GM19397 (cell line): ENCODE results near the gene ESPNL.

Experiments used
- ATAC-seq: cut with Tn5 transposase; IDR thresholded peaks from one replicate; pipeline ENCODE4 v1.9.1; 2021; ENCODE audit warnings: mild to moderate bottlenecking, moderate library complexity; ENCODE audit not compliant: unreplicated experiment

ESPNL gene

DNA sequence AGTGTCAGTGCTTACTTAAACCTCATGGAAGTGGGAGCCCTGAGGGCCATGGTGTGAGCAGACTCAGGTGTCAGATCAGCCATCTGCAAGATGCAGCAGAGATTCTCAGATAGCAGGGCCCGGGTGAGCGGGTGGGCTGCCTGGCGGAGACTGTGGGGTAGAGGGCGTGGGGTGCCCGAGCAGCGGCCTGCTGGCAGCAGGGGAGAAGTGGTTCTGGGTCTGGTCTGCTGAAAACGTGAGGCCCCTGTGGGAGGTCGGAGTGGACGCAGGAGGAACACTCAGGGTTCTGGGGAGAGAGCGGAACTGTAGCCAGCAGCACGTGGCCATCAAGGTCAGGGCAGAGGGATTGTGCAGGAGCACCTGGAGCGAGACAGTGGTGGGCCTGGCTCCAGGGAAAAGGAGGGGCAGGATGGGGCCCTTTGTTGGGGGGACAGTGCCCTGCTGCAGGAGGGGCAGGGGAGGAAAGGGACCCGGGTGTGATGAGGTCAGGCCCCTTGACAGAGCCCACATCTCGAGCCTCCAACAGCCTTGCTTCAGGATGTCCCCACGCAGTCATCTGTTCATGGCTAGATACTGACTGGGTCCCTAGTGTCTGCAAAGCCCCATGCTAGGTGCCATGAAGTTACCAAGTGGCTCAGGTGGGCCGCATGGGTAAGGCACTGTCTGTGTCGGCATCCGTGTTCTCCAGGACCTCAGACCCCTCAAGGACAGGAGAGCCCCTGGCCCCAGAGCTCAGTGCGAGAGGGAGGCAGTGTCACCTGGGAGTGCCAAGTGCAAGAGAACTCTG, 2.7 kb upstream of the ESPNL start:
- no peak for ATAC-seq

DNA sequence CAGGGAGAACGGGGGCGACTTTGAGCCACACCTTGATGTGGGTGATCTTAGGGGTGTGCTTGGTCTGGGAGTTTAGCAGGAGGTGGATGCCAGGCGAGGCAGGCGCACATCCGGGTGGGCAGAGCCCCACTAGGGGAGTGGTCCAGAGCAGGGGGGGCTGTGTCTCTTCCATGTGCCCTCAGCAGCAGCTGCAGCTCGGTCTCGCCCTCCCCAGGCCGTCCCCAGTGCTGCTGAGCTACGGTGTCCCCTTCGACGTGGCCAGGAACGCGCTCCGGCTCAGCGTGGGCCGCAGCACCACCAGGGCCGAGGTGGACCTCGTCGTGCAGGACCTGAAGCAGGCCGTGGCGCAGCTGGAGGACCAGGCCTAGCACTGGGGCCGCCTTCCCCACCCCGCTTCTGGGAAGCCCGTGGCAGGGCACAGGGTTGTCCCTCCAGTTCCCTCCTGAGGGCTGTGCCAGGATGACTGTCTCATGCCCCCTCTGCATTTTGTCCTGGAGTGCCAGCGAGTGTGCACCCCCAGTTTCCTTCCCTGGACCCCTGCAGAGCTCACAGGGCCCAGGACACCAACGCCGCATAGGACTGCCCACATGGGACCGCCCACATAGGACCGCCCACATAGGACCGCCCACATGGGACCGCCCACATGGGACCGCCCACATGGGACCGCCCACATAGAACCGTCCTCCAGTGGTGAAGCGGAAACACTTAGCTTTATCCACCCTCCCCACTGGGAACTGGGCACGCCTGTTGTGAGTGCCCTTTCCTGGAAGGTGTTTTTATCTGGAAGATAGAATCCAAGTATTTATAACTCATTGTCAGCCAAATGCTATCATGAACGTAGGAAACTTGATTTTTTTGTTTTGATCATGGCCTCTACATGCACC, 1.9 kb upstream of the ESPNL start:
- ATAC-seq, result no peak

DNA sequence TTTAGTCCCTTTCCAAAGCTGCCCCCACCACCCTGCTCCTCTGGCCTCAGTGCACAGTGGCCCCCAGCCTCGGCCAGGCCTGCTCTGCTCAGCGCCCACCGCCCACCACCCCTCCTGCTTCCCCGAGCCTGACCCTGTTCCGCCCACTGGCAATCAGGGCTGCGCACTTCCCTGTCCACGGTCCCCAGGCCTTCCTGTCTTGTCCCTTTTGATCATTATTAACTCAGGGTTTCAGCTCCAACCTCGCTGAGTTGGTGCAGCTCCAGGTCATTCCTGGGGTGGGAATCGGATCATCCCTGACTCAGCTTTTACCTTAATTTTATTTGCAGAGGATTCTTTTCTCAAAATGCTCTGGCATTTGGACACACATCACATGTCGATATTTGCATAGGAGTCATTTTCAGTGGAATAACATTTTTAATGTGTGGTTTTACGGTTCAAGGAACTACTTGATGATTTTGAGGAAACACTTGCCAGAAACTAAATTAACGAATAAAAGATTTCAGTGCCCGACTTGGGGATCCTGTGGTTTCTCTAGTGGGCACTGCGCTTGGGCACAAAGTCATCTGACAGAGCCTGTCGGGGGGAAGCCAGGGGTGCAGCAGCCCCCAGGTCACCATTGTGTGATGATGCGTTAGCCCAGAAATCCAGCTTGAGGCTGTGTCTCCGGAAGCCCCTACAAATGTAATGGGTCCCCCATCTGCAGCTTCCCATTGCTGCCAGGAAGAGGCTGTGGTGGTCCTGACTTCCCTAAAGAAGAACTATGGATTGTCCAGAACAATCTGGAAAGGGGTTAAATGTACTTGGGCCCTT, 1.0 kb upstream of the ESPNL start:
- ATAC-seq, result no peak

DNA sequence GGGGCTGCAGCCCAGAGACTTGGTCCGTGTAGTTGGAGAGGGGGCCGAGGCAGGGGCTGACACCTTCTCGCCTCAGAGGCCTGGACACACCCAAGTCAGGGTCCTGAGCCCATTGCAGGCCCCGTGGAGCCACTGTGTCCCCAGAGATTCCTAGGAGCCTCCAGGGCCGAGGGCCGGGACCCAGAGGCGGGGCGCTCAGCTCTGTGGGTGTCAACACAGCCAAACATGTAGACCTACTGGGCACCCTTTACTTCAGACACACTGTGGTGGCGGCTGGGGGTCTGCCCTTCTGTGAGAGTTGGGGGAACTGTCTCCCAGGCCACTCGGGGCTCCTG, 459 bp upstream of the ESPNL start:
- no peak for ATAC-seq

DNA sequence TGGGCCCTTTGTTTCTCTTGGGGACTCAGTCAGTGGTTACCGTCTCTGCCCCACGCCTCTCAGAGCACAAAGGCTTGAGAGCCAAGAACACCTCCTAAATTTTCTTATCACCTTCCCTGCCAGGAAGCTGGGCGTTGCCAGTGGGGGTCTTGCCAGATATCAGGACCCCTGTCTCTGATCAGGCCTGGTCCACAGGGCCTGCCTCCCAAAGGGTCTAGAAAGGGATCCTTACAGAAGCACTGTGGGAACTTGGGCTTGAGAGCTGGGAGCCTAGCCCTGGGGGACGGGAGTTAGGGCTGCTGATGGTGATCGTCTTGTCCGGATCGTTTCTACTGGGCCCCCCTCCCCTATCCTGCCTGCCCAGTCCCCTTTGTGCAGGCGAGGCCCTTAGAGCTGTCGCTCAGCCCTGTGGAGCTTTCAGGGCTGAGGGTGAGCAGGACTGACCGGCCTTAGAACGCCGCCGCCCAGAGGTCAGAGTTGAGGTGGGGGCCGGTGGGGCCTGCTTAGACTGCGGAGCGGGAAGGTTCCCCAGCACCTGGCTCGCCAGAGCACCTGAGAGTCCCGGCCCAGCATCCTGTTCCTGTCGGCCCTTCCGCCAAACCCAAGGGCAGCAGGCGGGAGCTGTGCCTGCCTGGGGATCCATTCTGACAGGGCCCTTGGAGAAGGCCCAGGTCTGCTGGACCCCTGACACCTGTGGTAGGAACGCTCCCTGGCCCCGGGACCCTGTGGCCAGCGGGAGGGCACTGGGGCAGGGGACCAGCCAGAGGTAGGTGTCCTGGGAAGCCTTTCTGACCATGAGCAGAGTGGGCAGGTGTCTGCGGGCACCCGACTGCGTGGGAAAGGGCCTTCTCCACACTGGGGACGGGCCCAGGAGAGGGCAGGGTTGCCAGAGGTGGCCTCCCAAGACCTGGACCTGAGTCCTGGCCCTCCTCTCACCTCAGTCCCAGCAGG, 956 bp downstream of the ESPNL start:
- ATAC-seq, result no peak

DNA sequence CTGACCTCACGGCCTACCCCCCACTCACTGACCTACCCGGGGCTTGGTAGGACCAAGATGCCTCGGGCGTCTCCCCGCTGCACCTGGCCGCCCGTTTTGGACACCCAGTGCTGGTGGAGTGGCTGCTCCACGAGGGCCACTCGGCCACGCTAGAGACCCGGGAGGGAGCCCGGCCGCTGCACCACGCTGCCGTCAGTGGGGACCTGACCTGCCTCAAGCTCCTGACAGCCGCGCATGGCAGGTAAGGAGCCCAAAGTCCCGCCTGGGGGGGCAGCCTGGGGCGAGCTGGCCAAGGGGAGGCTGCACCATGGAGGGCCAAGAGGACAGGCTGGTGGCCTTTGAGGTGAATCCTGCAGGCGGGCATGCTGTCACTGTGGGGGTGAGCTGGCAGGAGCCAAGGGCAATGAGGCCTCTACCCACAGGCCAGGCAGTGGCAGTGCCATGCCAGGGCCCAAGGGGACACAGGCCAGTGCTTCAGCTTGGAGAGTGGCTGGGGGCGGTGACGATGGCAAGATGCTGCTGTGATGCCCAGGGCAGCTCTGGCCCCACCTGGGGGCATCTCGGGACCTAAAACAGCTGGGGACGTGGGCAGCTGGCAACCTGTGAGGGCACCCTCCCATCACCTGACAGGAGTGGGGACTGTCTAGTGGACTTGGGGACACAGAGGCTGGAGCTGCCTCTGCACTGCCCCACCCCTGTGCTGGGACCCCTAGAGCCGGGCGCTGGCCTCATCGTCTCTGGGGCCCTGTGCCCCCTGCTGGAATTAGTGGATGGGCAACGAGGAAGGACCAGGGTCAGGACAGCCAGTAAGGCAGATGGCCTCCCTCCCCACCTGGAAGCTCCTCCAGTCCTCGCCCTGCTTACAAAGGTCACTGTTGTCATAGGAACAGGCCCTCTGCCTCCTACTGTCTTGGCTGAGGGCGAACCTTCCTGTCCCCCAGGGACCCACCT, 2.0 kb downstream of the ESPNL start:
- ATAC-seq, result no peak

DNA sequence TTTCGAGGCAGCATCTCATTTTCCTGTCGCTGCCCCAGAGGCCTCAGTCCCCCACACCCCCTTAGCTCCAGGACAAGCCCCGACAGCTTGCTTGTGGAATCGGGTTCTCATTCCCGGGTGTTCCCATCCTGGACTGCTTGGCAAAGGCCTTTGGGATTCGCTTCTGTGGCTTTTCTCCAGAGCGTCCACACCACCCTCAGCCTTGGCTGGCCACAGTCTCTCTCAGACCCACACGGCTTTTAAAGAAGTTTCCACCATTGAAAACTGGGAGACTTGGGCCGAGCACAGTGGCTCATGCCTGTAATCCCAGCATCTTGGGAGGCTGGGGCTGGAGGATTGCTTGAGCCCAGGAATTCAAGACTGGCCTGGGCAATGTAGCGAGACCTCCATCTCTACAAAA, 2.7 kb downstream of the ESPNL start:
- no peak for ATAC-seq

DNA sequence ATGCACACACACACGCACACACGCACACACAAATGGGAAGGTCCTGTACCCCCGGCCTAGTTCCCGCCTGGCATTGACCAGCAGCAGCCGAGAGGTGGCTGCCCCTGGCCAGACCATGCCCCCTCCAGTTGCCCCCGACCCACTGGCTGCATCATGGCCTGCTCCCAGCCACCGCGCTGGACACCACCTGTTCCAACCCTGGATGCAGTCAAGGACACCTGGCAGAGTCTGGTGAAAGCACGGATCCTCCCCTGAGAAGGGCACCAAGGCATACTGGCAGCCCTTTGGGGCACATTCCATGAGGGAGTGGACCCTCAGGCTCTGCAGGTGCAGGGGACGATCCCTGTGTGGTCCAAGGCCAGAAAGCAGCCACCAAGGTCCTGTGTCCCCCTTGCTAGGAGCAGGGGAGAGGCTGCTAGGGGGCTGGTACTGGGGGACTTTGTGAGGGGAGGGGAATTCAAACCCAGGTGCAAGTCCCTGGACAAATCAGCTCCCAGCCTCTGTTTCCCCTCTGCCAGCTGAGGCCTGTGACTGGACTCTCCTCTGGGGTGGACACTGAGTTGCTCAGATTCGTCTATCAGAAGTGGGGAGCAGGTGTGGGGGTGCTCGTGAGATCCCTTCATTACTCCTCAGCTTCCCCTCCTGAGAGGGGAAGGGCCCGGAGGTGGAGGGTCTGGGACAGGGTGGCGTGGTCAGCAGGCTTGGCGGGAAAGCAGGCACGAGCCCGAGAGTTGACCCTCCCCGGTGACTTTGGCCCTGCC, 3.5 kb downstream of the ESPNL start:
- ATAC-seq, result no peak

DNA sequence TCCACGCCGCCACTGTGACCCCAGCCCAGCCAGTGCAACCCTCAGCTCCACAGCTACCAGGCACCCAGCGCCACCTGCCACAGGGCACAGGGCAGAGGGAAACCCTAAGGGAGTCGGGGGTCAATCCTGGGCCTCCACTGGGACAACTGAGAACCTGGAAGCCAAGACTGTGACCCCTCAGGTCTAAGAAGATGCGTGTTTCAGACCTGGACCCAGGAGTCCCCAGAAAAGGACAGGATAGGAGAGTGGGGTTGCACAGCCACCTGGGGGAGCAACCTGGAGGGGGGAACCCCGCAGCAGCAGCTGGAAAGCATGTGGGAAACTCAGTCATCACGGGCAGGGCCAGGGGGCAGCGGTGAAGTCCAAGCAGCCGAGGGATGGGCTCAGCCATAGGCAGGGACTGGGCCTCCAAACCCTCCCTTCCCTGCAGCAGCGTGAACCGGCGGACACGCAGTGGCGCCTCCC, 4.1 kb downstream of the ESPNL start:
- ATAC-seq, result no peak

DNA sequence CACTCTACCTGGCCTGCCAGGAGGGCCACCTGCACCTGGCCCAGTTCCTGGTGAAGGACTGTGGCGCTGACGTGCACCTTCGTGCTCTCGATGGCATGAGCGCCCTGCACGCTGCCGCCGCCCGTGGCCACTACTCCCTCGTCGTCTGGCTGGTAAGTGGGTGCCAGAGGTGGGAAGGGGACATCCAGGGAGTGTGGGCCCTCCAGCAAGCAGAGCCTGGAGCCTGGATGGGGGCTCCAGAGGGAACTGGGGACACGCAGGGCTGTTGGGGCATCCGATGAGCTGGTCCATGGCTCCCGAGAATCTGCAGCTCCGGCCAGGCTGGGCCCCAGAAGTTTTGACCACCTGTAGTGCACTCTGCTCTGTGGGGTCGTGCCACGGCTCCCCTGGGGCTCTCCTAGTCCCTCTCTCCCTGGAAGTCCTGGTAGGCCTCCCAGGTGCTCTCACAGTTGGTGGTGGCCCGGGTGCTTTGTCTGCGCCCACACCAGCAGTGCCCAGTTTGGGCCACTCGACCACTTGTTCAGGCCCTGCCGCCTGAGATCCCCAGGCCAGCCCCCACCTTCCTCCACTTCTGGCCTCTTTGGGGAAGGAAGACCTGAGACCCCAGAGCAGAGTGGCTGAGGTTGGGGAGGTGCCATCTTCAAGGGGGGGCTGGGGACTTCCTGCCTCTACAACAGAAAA, 4.7 kb downstream of the ESPNL start:
- ATAC-seq, result no peak

DNA sequence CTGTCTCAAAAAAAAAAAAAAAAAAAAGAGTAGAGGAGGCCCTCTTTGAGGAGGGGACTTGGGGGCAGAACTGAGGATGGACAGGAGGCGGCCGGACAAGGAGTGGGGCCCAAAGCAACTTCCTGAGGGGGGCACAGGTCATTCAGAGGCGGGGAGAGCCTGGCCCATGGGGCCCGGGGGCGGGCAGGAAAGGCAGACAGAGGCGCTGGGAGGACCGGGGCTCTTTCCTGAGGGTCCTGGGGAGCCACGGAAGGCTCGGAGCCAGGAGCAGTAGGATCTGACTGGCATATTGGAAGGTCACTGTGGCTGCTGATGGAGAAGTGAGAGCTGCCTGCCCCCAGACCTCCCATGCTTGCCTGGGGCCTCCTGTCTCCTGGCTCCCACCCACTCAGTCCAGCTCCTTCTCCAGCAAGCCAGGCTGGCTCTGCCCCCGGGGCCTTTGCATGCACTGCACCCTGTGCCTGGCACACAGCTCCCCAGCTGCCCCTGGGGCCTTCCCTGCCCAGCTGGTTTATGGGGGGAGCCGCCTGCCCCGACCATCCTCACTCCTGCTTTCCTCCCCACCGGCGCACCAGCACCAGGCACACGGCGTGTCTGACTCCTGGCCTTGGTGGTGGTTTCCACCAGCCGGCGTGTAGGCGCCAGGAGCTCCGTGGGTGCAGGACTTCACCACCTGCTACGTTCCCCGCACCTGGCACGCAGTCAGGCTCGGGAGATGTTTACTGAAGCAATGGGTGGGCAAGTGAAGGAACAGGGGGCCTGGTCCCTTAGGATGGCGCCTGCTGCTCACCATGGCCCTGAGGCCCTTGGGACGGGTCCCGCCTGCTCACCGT, 5.6 kb downstream of the ESPNL start:
- no peak for ATAC-seq

DNA sequence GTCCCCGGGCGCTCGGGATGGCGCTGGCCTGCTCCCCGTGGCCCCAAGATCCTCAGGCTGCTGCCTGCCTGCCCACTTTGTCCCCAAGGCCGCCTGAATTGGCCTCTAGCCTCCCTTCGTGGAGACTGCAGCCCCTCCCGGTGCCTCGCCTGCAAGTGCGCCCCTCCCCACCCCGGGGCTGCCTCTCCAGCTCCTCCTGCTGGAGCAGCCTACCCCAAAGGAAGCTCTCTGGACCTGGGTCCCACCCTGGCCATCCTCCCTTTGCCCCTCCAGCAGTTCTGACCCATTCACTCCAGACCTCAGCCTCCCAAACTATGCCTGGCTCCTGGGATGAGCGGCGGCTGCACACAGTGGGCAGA, 6.2 kb downstream of the ESPNL start:
- no peak for ATAC-seq

DNA sequence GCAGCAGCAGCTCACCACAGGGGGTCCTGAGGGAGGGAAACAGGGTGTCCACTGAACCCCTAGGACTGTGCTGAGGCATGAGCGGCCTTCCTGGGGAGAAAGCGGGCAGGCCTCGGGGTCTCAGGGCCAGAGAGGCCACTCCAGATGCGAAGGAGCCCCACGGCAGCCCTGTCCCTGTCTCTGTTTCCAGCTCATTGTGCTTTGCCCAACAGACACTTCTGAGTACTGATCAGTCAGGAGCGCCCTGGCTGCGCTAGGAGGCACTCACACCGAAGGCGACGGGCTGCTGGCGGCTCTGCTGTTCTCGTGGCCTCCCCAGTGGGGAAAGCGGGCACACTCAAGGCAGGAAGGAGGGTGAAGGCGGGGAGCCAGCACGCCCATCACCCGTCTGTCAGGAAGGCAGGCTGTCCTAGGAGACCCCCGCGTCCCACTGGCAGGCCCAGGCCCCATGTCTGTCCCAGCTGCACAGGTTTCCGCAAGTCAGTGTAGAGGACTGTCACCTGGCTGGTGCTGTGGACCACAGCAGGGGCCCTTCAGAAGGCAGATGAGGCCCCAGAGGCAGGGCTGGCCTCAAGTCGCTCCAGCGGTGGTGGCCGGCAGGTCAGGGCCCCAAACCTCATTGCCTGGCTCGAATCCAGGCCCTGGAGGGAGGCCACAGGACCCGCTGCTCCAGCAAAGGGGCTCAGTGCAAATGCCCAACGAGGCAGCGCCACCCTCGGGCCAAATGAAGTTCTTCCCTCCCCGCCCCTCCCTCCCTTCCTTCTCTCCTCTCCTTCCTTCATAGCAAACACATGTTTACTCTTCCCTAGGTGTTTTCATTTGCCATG, 6.8 kb downstream of the ESPNL start:
- ATAC-seq, result no peak

DNA sequence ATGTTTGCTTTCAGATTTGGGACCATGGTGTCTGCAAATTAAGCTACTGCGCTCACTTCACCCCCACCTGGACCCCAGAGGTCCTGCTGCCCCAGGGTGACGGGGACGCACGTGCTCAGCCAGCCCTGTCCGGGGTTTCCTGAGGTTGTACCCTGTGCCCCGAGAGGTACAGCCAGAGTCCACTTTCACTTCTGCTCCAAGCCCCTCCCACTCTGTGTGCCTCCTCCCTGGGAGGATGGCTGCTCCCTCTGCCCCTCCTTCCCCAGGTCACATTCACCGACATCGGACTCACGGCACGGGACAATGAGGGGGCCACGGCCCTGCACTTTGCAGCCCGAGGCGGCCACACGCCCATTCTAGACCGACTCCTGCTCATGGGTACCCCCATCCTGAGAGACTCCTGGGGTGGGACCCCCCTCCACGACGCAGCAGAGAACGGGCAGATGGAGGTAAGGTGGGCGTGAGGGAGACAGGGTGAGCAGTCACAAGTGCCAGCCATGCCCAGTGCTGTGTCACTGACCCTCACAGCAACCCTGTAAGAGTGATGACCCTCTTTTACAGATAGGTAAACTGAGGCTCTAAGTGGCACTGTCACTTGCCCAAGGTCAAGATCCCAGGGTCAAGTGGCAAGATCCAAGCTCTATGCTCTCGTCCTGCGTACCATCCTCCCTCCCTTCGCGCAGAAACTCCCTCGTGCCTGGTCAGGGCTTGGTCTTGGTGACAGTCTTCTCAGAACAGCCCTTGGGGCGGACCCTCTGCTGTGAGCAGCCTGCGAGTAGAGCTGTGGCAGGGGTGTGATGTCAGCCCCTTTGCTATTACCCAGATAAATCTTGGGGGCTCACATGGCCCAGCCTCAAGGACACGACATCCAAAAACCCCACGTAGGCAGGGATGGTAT, 7.6 kb downstream of the ESPNL start:
- no peak for ATAC-seq
